Globus pallidus (tissue), 1 donor: ENCODE measurements around the gene SMARCA4.
"Not testable (repeated sequence)": the region's sequence is repeated elsewhere in the genome, so short reads cannot be mapped to it uniquely, and the experiment has no call there.

Experiments
- DNase-seq: peaks from one replicate; pipeline ENCODE4 v3.0.0-alpha.2; 2015; ENCODE audit warnings: low spot score

The SMARCA4 gene

GRCh38 chr19:11066326-11066725, 105.5 kb downstream of the SMARCA4 start:
- no peak for DNase-seq

- DNase-seq = no peak
Measured at GRCh38 chr19:11067356-11068113, 106.7 kb downstream of the SMARCA4 start.

GRCh38 chr19:11069561-11069960, 108.7 kb downstream of the SMARCA4 start:
- no peak for DNase-seq

GRCh38 chr19:11070123-11070522, 109.3 kb downstream of the SMARCA4 start:
- no peak for DNase-seq

- no peak for DNase-seq
Measured at GRCh38 chr19:11073568-11073967, 112.7 kb downstream of the SMARCA4 start.

GRCh38 chr19:11076792-11077191, 116.0 kb downstream of the SMARCA4 start:
- not testable (repeated sequence) for DNase-seq

GRCh38 chr19:11078893-11079292, 118.1 kb downstream of the SMARCA4 start:
- no peak for DNase-seq

- DNase-seq = no peak
Measured at GRCh38 chr19:11079999-11080398, 119.2 kb downstream of the SMARCA4 start.

GRCh38 chr19:11087870-11088505, 127.2 kb downstream of the SMARCA4 start:
- no peak for DNase-seq

GRCh38 chr19:11088506-11089253, 127.8 kb downstream of the SMARCA4 start:
- peak; percentile 58 for DNase-seq

- peak; percentile 67 for DNase-seq
Measured at GRCh38 chr19:11089254-11090013, 128.6 kb downstream of the SMARCA4 start, which contains the start of gene LDLR. LDLR (plus strand) TSS chr19:11089463; CDS start chr19:11089549, 86 bp downstream.

GRCh38 chr19:11090014-11090263, 129.1 kb downstream of the SMARCA4 start:
- DNase-seq = not testable (repeated sequence)

GRCh38 chr19:11090264-11090996, 129.6 kb downstream of the SMARCA4 start:
- DNase-seq = peak; percentile 96

- DNase-seq = peak; percentile 12
Measured at GRCh38 chr19:11090997-11091702, 130.3 kb downstream of the SMARCA4 start.

GRCh38 chr19:11091703-11092153, 130.9 kb downstream of the SMARCA4 start:
- DNase-seq = peak; percentile 45

- peak; percentile 16 for DNase-seq
Measured at GRCh38 chr19:11092181-11092538, 131.3 kb downstream of the SMARCA4 start.

- no peak for DNase-seq
Measured at GRCh38 chr19:11093689-11094238, 132.9 kb downstream of the SMARCA4 start.

GRCh38 chr19:11094520-11094894, 133.7 kb downstream of the SMARCA4 start:
- no peak for DNase-seq

GRCh38 chr19:11096210-11096841, 135.5 kb downstream of the SMARCA4 start:
- DNase-seq = no peak

GRCh38 chr19:11097367-11097766, 136.5 kb downstream of the SMARCA4 start:
- not testable (repeated sequence) for DNase-seq
